ENCODE measurements around the gene GALNT16.

Gene GALNT16

DNA sequence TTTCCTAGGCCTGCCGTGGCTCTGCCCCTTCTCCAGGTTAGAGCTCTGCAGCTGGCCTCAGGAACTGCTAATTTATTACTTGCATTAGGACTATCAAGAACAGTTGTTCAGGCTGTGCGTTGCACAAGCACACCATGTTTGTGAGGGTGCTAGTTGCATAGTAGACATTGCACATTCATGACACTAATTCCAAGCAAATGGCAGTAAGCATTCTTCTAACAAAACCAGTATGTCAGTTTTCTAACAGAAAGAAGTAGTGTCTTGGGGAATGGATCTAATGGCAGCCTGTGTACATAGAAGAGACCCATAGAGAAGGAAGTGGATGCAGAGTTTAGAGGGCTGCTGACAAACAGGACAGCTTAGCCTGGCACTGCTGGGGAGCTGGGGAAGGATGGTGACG is 84.2 kb downstream of the GALNT16 start:
- no peak for DNase-seq

GRCh38 chr14:69345402-69345801 is 85.4 kb downstream of the GALNT16 start:
- DNase-seq, result no peak

- DNase-seq, result no peak
Observed at GRCh38 chr14:69346710-69347109, 86.8 kb downstream of the GALNT16 start.

GRCh38 chr14:69349091-69349777 is 89.3 kb downstream of the GALNT16 start:
- DNase-seq, result no peak

DNA sequence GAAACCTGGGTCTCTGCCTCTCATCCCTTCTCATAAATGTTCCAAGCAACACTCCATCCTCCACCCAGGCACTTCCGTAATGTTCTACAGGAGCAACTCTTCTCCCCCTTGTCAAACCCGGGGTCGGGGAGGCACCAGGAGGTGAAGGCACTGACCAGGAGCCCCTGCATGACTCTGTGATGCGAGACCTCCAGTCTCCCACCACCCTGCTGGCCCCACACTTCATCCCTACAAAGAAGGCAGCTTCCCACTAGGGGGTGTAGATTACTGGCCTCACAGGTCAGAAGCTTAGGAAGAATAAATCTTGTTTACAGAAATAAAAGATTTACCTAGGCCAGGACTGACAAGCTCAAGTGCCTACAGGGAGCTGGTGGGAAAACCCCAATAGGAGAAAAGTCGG is 90.9 kb downstream of the GALNT16 start:
- DNase-seq, result no peak

DNA sequence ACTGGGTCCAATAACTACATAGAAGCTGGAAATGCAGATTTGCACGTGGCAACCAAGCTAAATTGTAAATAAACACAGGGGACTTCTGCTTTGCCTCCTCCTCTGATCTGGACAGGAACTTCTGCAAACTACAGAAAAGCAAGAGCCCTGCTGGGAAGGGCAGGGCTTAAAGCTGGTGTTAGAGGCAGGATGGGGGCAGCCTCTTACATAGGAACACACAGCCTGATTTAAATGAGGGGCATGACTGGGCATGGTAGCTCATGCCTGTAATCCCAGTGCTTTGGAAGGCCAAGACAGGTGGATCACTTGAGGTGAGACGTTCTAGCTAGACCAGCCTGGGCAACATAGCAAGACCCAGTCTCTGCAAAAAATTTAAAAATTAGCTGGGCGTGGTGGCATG is 91.4 kb downstream of the GALNT16 start:
- DNase-seq, result no peak

GRCh38 chr14:69351911-69352310 is 92.0 kb downstream of the GALNT16 start:
- DNase-seq, result no peak

DNA sequence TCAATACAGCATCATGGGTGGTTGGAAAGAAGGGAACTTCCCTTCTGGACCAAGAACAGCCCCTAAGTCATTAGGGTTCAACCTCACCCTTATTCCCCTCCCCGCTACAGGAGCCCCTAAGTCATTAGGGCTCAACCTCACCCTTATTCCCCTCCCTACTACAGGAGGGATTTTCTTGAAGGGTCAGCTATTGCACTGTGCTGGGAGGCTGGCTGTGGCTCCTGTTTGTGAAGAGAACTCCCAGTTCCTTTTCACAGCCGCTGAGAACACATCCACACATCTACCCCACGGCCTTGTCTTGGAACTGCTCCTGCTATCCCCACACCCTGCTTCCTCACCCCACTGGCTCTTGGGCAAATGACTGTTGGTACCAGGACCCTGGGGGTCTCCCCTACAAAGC is 93.2 kb downstream of the GALNT16 start:
- no peak for DNase-seq

DNA sequence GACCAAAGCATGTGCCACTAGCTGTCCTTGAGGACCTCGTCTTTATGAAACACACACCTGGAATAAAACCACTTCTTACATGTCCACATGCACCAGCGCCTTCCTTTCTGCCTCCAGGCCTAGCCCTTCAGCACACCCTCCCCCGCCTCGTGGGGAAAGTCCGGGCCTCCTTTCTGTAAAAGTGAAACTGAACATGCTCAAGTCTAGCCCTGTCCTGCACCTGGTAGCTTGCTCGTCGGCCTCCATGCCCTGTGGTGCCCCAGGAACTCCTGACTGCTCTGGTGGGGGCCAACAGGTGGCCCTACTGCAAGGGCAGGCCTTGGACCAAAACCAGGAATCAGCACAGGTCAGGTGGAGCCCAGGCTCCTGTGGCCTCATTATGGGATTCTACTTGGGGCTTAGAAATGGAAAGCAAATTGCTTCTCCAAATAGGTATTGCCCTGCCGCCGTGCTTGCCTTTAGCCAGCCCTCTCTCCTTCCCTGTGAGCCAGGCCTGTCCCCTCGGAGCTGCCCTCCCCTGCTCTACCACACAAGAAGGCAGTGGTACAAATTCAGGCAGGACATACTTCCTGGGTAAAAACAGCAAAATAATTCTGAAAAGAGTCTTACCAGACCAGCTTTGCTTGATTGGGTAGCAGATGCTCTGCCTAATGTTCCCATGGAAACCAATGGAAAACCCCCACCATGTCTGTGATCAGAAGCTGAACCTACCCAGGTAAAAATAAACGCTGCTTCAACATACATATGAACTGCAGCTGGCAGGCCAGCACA is 94.6 kb downstream of the GALNT16 start:
- DNase-seq, result no peak

DNA sequence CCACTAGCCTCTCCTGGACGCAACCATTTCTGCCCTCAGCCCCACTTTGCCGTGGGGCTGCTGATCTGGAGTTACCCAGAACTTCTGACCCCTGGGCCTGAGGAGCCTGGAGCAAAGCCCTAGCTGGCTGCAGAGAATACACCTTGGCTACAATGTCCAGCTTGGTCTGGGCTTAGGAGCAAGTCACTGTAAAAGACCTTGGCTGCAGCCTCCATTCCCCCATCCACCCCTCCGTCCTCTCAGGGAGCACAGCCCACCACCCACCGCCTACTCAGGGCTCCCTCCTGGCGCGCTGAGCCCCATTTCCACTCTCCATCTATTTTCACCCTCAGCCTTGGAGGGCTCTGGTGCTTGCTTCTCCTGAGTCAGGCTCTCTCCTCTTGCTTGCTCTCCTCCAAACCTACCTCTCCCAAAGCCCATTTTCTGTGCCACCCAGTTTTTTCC is 95.2 kb downstream of the GALNT16 start:
- no peak for DNase-seq

- no peak for DNase-seq
Observed at GRCh38 chr14:69355607-69356281, 95.8 kb downstream of the GALNT16 start.

DNA sequence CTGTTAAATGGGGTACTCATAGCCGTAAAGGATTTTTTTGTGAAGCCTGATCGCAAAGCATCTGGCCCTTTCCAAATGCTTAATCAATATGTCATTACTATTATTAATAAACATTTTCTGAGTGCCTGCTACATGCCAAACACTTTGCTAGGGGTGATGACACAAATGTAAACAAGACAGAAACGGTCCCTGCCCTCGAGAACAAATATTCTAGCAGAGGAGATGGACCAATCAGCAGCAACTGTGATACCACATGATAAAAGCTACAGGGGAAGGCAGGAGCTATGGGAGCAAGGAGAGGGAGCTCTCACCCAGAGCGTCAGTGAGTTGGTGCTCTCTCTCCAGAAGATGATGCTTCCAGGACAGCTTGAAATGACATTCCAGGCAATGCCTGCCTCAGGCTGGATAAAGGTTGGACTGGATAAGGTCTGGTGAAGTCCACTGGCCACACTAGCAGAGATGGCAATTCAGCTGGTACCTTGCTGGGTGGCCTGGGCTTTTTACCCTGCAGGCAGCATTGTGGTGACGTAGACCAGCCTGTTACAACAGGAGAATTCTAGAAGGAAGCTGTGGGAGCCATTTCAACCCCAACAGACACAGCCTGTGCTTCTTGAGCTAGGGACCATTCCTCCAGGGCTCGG is 97.1 kb downstream of the GALNT16 start:
- no peak for DNase-seq

DNA sequence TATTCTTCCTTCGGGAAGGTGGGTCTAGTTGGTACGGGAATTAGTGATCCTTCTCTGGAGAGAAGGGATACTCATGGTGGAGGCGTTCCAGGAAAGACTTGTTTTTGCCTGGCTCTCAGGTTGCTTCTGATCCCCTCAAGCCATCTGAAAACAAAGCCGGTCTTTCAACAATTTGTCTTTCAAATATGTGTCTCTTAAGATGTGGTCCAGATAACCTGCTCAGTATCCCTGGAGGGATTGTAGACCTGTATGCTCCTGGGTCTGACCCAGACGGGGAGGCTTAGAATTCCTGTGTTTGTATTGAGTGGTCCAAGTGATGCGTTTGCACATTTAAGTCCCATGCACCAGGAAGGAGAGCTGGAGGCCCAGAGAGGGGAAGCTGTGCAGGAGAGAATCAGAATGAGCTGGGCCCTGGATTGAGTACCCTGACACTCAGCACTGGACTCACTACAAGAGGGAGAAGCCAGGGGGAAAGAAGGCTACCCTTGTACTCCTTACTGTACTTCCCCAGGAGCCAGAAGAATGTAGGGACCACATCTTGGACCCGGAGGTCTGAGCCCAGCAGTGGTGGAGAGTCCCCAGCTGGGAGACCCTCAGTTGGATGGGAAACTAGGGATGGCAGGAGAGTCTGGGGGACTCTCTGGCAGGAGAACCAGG is 97.7 kb downstream of the GALNT16 start:
- no peak for DNase-seq

DNA sequence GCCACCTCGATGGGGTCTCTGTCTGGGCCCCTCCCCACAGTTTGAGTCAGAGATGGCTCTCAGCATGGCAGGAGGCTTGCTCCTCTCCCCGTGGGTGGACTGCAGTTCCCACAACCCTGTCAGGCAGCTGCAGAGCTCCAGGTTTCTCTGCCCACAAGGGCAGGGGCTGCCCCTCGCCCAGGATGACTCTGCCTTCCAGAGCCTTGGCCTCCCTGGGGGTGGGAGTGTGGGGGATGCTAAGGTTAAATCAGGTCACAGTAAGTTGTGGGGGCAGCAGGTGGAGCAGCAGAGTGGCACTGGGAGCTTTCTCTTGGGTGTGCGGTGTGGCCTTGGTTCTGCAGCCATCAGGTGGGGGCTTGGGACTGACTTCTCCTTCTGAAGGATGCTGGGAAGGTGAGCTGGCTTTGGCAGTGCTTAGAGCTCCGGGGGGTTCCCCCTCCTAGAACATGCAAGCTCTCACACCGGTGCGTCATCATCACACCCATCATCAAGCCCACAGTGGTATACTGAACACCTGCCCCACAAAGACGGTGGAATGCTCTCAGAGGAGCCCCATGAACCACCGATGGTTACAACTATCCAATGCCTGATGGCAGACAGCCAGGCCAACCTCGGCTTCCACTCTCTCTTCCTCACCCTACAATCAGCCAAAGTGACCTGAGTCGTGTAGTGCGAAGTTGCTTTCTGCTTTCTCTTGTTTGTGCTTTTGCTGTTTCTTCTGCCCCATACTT is 98.4 kb downstream of the GALNT16 start:
- no peak for DNase-seq

GRCh38 chr14:69358966-69359365 is 99.0 kb downstream of the GALNT16 start:
- no peak for DNase-seq

DNA sequence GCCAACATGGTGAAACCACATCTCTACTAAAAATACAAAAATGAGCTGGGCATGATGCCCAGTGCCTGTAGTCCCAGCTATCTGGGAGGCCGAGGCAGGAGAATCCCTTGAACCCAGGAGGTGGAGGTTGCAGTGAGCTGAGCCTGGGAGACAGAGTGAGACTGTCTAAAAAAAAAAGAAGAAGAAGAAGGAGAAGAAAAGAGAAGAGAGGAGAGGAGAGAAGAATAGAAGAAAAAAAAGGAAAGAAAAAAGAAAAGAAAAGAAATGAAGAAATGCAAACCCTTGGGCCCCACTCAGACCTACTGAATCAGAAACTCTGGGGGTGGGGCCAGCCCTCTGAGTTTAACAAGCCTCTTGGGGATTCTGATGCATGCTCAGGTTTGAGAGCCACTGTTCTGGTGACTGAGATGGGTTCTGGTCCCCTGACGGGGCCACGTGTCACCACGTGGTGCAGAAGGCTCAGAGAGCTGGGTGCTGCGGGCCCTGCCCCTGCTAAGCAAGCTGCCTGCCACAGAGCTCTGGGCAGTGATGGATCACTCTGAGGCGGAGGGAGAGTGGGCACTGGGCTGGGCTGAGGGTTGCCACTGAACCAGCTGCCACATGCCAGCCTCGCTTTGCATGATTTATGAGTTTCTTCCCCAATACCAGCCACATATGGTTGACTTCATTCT is 100.6 kb downstream of the GALNT16 start:
- no peak for DNase-seq

GRCh38 chr14:69363055-69363454 is 103.1 kb downstream of the GALNT16 start:
- no peak for DNase-seq

DNA sequence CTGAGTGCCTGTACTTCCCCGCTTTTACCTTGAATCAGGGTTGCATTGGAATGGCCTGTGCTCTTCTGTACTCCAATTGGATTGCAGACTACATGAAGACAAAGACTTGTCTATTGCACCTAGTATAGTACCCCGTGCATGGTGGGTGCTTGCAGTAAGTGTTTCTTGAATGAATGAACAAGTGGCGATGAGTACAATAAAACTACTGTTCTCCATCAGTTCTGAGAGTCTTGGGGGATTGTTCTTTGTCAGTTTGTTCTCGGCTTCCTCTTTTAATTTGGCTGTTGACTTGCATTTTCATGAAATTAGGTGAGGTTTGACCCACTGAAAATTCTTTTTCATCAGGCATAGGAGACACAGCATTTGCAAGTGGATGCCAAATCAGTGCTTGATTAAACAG is 104.0 kb downstream of the GALNT16 start:
- DNase-seq, result no peak

- no peak for DNase-seq
Observed at GRCh38 chr14:69364378-69364777, 104.4 kb downstream of the GALNT16 start.

DNA sequence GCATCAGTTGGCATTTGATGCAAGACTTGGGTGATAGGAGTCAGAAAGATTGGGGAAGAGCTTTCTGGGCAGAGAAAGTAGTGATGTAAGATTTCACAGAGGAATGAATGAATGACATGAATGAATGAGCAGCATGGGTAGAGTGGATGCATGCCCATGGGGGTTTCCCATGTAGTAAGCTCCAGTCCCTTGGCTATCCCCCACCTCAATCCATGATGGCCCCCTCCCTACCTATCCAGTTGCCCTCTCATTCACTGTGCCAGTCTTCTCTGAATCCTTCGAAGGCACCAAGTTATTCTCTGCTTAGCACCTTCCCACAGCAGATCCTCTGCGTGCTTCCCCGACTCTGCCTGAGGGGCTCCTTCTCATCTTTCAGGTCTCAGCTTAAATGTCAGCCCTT is 106.1 kb downstream of the GALNT16 start:
- no peak for DNase-seq

DNA sequence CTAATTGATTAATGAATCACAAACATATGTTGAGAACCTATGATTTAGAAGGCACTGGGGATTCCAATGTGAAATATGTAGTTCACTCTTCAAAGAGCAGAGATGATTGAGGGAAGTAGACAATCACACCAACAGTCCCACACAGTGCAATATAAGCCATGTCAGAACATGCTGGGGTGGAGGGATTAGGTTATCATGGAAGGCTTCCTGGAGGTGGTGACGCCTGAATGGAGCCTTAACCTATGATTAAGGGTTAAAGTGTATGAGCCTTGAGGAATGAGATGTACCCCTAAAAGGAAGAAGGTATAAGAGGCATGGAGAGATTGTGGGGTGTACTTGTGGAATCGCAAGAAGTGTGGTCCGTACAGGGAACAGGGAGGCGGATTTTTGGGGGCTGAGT is 106.8 kb downstream of the GALNT16 start:
- DNase-seq, result no peak

DNA sequence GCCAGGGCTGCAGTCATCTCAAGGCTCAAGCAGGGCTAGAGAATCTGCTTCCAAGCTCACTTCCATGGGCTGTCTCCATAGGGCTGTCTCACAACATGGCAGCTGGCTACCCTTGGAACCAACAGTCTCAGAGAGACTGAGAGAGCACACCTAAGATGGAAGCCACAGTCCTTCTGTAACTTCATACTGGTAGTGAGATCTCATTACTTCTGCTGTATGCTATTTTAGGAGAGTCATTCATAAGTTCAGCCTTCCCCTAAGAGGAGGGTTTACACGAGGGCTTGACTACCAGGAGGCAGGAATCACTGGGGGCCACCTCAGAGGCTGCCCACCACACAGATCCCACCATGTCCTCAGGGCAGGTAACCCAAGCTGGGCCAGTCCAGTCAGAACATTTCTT is 108.4 kb downstream of the GALNT16 start:
- no peak for DNase-seq
